Mucosa of descending colon (tissue), 3 donors: ENCODE results near the gene GNG7. TPM values are rescaled to one million over a fixed set of nuclear protein-coding genes. Genes with fewer than 3 reads are reported as not detected.

ENCODE experiments used
- ATAC-seq: fragments of 200-7000 bp; cut with Tn5 transposase; one replicate; pipeline ENCODE4 v1.9.1; 2020; ENCODE audit warnings: mild to moderate bottlenecking, moderate library complexity
- DNase-seq, 3 donors: peaks; one replicate each; pipeline ENCODE4 v3.0.0-alpha.2; 2020
- H3K36me3 ChIP-seq: fragments of 200-600 bp; one replicate; pipeline ENCODE4 v1.8.0; 2021; ENCODE audit warnings: low read depth, mild to moderate bottlenecking
- H3K4me1 ChIP-seq: fragments of 200-600 bp; one replicate; pipeline ENCODE4 v1.8.0; 2021; ENCODE audit warnings: low read depth, mild to moderate bottlenecking
- H3K4me3 ChIP-seq: fragments of 200-600 bp; one replicate; pipeline ENCODE4 v1.8.0; 2021; ENCODE audit warnings: mild to moderate bottlenecking
- H3K9me3 ChIP-seq: fragments of 200-600 bp; one replicate; pipeline ENCODE4 v1.8.0; 2021; ENCODE audit warnings: mild to moderate bottlenecking
- intact Hi-C, 2 donors: fragments of 100-400 bp; cut with DNase I in 1 of 2; cut with micrococcal nuclease in 1 of 2; formaldehyde crosslinking; loops; one replicate each; pipeline versions ENCODE4 v1.11.0 to v1.11.1; 2022; cut with DNase I, micrococcal nuclease
- total RNA-seq, 3 donors: library from RNA; stranded (reverse); fragmentation: NEBNext Ultra II Directional in 2 of 3; extraction: Animal tissue kit (Norgen Biotek cat#: 25700) in 2 of 3; gene quantifications; one replicate each; pipeline versions ENCODE4 v1.2.1 to v1.2.4, GENCODE V29; 2021 to 2023
- TF ChIP-seq, protein P1 (sequence below): fragments of 200-600 bp; IDR thresholded peaks from one replicate; pipeline ENCODE4 v1.8.0; 2022; ENCODE audit warnings: antibody characterized with exemption, mild to moderate bottlenecking
- donor health status: DM: no; HTN: no; CAD: no; lungs with moderate emphysema.
- donor health status: DM: no; HTN: no; CAD: no.
- donor health status: DM: no; HTN: yes; CAD: no.

GNG7 gene
- total RNA-seq, 3 donors from 2014 or later, result 2.5 to 6.9 (median 2.9) TPM

DNA sequence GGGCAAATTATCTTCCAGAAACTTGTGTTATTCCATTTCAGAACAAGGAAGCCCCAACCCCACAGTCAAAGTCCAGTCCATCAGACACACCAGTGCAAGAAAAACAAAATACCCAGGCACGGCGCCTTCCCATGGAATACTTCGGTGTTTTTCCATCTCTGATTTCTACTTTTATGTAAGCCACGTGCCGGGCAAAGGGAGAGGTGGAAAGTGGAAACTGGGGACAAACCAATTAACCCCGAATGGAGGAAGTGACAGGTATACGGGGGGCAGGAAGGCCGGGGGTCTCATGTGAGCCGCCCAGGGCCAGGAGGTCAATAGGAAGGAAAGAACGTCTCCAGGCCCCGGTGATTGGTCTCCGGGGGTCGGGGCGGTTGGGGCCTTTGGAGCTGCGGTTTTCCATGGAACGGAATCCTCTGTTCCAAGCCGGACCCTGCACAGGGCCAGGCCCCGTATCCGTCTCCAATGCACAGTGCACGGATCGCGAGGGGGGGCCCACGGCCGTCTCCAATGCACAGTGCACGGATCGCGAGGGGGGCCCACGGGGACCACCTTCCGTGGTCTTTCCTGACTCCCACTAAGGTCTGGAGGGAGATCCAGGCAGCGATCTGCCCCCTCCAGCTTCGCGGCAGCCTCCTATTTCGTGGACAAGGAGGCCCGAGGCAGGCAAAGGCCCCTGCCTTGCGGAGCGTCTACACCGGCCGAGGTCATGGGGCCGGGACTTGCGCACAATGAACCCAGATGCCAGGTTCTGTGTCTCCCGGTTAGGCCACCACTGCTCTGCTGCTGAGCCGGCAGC, 146.9 kb downstream of the GNG7 start:
- ATAC-seq (no peak), DNase-seq (no peak)
- Histone ChIP-seq H3K9me3 (no peaks in the 10 kb centered on the region), H3K4me3 (no peak overlapping the region), H3K36me3 (no peaks in the 10 kb centered on the region), H3K4me1 (no peaks in the 10 kb centered on the region)
- TF ChIP-seq, protein P1, sequence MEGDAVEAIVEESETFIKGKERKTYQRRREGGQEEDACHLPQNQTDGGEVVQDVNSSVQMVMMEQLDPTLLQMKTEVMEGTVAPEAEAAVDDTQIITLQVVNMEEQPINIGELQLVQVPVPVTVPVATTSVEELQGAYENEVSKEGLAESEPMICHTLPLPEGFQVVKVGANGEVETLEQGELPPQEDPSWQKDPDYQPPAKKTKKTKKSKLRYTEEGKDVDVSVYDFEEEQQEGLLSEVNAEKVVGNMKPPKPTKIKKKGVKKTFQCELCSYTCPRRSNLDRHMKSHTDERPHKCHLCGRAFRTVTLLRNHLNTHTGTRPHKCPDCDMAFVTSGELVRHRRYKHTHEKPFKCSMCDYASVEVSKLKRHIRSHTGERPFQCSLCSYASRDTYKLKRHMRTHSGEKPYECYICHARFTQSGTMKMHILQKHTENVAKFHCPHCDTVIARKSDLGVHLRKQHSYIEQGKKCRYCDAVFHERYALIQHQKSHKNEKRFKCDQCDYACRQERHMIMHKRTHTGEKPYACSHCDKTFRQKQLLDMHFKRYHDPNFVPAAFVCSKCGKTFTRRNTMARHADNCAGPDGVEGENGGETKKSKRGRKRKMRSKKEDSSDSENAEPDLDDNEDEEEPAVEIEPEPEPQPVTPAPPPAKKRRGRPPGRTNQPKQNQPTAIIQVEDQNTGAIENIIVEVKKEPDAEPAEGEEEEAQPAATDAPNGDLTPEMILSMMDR, result no peak
- intact Hi-C loops, result no loop called here

DNA sequence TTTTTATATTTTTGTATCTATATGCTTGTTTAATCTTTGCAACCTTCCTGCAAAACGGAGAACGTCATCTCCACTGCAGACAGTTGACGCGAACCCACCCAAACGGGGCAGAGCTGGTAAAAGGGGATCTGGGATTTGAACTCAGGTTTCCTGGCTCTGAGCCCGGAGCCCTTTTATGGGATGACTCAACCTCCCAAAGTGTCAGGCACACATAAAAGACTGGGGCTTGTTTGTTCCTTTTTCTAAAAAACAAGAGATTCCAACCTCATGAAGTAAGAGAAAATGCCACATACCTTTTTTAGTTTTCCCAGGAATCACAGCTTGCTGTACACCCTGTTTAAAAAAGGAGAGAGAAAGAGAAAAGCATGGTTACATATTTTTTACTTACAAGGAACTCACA, 147.6 kb downstream of the GNG7 start:
- H3K4me3 ChIP-seq, result no peak overlapping the region
- DNase-seq, result peak in 1 of 3 donors; percentile 12

DNA sequence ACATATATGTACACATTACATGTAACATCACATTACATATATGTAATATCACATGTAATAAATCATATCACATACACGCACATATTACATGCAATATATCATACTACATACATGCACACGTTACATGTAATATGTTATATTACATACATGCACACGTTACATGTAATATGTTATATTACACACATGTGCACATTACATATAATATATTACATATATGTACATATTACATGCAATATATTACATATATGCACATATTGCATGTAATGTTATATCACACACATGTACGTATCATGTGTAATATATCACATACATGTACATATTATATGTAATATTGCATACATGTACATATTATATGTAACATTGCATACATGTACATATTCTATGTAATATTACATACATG, 149.0 kb downstream of the GNG7 start:
- intact Hi-C loops, result no loop called here
- TF ChIP-seq, protein P1, result no peak
- Histone ChIP-seq H3K4me1 (no peaks in the 10 kb centered on the region), H3K36me3 (no peaks in the 10 kb centered on the region), H3K4me3 (no peak overlapping the region), H3K9me3 (no peaks in the 10 kb centered on the region)
- DNase-seq (no peak), ATAC-seq (no peak)

More for the DNA sequence above, 147.6 kb downstream of the GNG7 start:
- Histone ChIP-seq H3K4me1 (no peaks in the 10 kb centered on the region), H3K36me3 (no peaks in the 10 kb centered on the region), H3K9me3 (no peaks in the 10 kb centered on the region)
- intact Hi-C loops, result no loop called here
- no peak for ATAC-seq
- TF ChIP-seq, protein P1, result no peak

DNA sequence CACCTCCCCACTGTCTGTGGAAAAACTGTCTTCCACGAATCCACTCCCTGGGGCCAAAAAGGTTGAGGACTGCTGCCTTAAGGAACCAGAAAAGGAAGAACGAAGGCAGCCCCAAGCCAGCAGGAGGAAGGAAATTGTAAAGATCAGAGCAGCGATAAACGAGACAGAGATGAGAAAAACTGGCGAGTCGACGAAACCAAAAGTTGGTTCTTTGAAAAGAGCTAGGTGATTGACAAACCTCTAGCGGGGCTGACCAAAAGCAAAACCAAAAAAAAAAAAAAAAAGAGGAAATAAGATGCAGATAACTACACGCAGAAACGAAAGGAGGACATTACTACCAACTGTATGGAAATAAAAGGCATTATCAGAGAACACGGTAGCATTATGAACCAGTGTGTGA, 149.6 kb downstream of the GNG7 start:
- Histone ChIP-seq H3K9me3 (no peaks in the 10 kb centered on the region), H3K4me1 (no peaks in the 10 kb centered on the region), H3K4me3 (no peak overlapping the region), H3K36me3 (no peaks in the 10 kb centered on the region)
- peak in 1 of 3 donors; percentile 38 for DNase-seq
- TF ChIP-seq, protein P1, result no peak
- peak; percentile 48 for ATAC-seq
- intact Hi-C loops, result no loop called here

DNA sequence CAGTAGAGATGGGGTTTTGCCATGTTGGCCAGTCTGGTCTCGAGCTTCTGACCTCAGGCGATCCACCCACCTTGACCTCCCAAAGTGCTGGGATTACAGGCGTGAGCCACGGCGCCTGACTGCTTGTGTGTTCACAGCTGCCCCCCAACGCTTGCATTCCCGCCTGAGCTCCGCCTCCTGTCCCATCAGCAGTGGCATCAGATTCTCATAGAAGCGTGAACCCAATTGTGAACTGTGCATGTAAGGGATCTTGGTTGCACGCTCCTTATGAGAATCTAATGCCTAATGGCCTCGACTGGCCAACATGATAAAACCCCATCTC, 150.7 kb downstream of the GNG7 start:
- peak in 1 of 3 donors; percentile 36 for DNase-seq
- Histone ChIP-seq H3K36me3 (no peaks in the 10 kb centered on the region), H3K4me3 (no peak overlapping the region), H3K9me3 (no peaks in the 10 kb centered on the region), H3K4me1 (no peaks in the 10 kb centered on the region)
- intact Hi-C loops, result no loop called here
- ATAC-seq, result no peak
- TF ChIP-seq, protein P1, result no peak
